GM21360 (cell line): ENCODE data around the gene MPC1.

ENCODE experiments used
- ATAC-seq: cut with Tn5 transposase; IDR thresholded peaks from one replicate; pipeline ENCODE4 v1.9.1; 2021; ENCODE audit warnings: mild to moderate bottlenecking, moderate library complexity; ENCODE audit not compliant: unreplicated experiment

MPC1 gene

DNA sequence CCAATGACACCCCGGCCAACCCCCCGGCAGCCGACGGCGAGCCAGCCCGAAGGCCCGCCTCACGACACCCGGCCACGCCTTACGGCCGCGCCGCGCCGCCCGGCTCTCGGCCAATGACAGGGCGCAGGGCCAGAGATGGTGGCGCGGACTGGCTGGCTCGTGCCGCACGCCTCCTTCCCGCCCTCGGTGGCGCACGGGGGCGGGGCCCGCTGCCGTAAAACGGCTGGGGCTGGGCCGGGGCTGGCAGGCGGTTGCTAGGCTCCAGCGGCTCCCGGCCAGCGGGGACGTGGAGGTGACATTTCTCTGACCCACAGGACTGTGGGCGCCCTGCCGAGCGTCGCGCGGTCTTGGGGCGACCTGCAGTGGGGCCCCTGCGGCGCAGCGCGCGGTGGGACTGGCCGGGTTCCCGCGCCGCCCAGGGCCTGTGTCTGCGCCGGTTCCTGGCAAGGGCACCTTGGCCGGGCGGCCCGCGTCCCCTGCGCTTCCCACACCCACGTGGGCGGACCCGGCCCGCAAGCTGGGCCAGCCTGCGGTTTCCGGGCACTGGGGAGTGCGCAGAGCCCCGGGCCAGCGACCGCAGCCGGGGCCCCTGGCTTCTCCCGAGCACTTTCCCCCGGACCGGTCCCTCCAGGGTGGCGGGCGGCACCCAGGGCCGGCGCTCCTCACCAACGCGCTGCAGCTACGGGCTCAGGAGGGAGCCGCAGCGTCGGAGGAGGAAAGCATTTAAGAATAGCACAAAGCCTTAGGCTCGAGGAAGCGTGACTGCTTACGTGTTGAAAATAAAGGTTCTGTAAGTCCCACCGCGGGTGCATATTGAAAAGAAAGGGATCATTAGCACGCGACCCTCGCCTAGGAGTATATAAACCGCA, at the start of gene MPC1:
TSS of gene MPC1 (minus strand) at position 8 of the 869 bp plus-strand sequence. CDS start 64 bp downstream, outside the sequence.
- peak; percentile 85 for ATAC-seq

DNA sequence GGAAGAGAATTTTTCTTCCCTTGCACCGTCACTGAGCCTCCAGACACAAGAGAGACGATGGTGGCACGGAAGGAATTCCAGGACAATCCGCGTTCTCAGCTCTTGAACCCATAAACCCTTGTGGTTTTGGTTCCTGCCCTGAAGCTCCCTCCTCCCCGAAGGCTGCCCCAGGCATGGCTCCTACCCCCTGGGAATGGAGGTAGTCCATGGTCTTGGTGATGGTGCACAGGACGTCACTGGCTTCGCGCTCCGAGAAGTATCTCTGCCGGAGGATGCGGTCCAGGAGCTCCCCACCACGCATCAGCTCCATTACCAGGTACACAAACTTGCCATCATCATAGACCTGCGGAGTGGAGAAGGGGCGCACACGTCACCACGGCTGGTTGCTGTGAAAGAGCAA, 47.5 kb upstream of the MPC1 start:
- no peak for ATAC-seq

DNA sequence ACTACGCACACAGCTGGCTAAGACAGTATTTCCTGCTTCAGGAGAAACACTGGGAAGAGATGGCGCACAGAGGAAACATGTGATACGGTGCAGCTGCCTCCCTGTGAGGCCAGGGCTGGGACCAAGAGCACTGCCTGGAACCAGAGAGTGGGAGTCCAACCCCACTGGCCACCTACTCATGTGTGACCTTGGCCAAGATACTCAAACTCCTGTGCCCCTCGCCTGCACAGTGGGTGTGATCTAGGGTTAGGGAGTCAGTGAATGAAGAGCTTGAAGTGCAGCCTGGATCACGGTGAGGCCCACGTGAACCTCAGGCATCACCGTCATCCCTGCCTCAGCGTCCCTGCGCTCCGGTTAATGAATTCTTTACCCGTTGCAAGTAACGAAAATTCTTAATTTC, 41.7 kb upstream of the MPC1 start:
- no peak for ATAC-seq

DNA sequence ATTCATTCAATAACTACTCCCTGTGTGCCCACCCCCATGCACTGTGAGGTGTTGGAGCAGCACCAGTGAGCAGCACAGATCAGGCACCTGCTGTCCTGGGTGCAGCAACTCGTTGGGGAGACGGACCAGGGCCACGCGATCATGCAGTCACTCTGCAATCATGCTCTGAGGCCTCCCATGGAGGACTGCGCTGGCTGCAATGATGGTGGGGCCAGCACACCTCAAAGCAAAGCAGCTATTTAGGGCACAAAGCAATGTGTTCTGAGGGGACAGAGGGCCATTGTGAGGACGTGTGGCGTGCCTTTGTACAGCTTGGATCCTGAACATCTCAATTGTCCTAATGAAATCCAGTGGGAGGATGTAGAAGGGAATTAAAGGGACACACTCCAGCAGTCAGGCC, 41.0 kb upstream of the MPC1 start:
- ATAC-seq, result no peak

DNA sequence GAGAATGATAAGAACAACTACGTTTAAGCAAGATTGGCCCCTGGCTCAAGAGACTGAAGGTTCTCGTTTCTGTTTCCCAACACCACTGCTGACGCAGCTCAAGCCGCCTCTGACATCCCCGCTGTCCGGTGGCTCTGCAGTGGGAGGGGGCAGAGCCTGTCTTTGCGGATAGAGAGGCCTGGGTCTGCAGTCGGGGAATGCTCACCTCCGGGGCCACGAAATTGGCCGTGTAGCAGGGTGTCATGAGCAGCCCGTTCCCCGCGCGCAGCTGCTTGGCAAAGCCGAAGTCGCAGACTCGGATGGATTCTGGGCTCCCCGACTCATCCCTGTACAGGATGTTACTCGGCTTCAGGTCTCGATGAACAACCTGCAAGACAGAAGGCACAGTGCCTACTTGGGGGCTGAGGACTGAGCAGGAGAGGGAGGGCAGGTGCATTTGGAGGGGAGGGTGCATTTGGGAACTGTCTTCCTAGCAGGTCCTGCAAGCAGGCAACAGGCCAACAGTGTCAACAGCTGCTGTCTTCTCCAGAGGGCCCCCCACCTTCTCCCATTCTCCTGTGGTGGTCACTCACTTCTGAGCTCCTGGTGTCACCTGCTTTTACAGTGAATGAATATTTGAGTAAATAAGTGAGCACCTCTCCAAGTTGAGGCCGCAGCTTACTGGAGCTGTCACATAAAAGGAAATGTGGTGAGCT, 40.5 kb upstream of the MPC1 start:
- no peak for ATAC-seq

DNA sequence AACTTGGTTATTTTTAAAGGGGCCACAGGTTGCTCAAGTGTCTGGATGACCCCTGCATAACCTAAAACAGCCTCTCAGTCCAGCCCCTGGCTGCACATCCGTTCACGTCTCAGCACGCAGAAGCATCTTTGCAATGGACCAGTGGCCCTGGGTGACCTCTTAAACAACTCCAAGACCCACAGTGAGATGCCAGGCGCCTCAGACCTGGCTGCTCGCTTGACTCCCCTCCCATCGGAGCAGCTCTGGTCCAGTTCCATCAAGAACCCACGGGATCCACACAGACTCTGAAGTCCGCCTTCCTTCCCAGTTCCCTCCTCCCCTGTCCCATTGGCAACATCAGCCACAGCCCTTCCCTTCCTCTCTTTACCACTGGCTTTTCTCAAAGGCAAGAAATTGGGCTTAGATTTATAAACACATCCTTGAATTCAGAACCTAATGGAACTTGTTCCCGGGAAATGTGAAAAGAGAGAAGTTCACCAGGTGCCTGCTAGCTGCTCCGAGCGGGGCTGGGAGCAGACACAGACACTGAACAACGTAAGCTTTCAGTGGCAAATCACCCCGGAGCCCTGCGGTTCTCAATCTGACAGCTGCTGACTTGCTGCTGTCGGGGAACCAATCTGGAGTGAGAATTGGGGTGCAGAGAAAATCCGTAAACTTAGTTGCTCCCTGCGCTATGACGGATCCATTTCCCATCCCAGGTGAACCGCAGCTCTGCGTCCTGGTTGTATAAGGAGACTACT, 39.6 kb upstream of the MPC1 start:
- no peak for ATAC-seq

DNA sequence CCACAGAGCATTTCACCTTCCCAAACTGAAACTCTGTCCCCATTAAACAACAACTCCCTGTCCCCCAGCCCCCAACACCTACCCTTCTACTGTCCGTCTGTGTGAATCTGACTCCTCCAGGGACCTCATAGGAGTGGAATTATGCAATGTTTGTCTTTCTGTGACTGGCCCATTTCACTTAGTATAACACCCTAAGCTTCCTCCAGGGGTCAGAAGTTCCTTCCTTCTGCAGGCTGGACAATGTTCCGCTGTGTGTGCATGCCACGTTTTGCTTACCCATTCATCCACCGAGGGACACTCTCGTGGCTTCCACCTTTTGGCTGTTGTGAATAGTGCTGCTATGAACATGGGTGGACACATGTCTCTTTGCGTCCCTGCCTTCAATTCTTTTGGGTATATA, 37.6 kb upstream of the MPC1 start:
- ATAC-seq, result no peak

DNA sequence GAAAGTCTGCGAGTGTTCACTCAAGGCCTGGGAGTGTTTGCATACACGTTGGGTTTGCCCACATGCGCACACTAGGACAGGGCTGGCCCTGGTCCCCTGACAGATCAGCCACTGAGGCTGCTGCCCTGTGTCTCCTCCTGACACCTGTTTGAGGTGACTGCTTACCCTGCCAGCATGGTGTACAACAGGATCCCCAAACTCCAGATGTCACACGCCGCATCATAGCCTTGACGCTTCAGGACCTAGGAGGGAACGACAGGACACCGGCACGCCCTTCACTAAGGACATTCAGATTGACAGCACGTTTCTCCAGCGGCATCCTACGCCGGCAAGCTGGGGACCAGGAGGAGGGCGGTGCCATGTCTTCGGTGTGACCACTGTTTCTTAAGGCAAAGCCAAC, 37.0 kb upstream of the MPC1 start:
- peak; percentile 8 for ATAC-seq

DNA sequence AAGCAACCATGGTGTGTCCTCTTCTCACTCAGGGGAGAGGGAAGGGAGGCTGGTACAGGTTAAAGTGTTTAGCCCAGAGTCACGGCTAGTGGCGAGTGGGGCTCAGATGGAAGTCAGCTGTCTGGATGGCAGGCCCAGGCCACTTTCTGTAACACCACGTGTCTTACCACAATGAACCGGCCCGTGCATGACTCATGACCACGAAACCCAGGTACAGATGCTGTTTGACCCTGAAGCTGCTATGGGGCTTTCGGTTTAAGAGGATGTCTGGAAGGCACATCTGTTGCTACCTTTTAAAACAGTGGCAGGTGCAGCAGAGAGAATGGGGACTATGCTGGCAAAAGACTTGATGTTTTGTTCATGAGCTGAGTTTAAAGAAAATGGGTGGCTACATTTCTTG, 36.5 kb upstream of the MPC1 start:
- ATAC-seq, result peak; percentile 82

DNA sequence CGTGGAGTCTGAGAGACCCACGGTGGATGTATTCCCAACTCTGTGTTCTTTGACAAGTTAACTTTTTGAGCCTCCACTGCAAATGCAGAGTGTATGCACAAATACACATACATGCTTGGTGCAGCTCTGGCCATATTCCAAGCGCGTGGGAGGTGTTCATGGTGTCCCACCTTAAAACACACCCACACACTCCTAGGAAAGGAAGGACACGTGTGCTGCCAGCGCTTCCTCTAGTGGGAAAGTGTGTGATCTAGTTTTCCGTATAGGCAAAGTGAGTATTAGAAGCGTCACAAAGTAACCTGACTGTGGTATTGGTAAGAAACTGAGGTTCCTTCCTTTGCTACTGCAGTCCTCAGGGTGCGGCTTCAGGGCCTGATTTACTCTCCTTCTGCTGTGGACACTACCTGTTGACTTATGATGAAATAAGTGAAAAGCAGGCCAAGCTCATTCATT, 36.0 kb upstream of the MPC1 start:
- no peak for ATAC-seq

DNA sequence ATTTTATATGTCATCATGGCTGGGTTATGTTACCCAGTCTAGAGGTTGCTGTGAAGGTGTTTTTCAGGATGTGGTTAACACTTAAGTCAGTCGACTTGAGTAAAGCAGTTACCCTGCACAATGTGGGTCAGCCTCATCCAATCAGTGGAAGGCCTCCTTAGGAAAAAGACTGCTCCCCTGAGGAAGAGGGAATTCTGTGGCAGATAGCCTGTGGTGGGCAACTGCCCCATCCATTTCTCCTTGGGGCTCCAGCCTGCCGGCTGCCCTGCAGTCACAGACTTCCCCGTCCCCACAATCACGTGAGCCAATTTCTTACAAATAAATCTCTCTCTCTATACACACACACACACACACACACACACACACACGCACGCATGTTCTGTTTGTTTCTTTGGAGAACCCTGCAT, 34.5 kb upstream of the MPC1 start:
- no peak for ATAC-seq

DNA sequence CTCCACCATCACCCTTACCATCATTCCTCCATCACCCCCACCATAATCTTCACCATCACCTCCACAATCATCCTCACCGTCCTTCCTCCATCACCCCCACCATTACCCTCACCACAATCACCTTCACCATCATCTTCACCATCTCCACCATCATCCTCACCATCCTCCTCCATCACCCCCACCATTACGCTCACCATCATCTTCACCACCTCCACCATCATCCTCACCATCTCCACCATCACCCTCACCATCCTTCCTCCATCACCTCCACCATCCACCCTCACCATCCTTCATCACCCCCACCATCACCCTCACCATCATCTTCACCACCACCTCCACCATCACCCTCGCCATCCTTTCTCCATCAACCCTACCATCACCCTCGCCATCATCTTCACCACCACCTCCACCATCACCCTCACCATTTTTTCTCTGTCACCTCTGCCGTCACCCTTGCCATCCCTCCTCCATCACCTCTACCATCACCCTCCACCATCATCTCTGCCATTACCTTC, 33.1 kb upstream of the MPC1 start:
- no peak for ATAC-seq

DNA sequence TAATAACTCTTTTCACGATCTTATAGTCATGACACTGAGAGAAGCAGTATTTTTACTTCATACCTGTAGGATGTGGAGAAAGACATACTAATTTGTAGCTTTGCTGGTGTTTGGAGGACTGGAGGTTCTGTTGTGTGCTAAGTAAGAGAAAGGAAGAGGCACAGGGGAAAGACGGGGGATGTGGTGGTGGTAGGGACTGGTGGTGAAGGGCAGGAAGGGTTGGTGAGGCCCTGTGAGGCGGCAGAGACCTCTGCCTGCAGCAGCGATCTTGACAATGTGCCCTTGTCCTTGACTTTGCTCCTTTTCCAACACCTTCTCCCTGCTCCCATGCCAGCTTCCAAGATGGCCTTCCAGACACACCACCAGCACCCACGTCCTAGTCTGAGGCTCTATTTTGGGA, 32.6 kb upstream of the MPC1 start:
- ATAC-seq, result no peak

DNA sequence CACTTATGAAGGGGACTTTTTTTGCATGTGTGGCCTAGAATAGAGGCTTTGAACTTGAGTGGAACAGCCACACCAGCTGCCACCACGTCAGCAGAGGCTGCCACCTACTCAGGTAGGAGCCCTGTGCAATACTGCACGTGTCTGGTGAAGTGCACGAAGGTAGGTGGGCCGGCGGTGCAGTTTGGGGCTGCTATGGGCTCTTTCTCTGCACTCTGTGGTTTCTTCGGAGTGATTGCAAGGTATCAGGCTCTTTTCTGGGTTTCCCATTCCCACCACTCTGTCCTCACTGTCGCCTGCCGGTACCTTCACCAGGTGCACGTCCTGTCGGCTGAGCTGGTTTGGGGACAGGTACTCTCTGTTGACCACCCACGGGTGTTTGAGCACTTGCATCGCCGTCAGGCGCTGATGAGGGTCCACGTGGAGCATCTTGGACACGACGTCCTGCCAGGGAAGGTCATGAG, 30.8 kb upstream of the MPC1 start:
- ATAC-seq, result no peak

DNA sequence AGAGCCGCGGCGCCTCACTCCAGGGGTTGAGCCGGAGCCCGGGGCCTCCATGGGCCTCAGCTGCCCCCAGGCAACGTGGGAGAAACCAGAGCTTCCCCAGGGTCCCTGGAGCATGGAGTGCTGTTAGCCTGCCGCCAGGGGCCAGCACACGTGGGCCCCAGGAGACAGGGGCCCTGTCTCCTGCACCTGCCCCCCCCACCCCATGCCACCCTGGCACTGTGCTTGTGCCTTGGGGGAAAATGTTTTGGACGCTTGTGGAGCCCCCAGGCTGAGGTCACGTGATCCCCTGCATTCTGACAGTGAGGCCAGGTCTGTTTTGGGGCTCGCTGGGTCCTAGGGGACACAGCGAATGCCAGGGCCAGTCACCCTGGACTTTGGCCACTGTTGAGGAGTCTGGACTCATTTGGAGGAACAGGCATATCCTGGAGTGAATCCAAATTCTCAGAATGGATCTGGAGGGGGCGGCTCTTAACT, 30.2 kb upstream of the MPC1 start:
- ATAC-seq, result no peak

DNA sequence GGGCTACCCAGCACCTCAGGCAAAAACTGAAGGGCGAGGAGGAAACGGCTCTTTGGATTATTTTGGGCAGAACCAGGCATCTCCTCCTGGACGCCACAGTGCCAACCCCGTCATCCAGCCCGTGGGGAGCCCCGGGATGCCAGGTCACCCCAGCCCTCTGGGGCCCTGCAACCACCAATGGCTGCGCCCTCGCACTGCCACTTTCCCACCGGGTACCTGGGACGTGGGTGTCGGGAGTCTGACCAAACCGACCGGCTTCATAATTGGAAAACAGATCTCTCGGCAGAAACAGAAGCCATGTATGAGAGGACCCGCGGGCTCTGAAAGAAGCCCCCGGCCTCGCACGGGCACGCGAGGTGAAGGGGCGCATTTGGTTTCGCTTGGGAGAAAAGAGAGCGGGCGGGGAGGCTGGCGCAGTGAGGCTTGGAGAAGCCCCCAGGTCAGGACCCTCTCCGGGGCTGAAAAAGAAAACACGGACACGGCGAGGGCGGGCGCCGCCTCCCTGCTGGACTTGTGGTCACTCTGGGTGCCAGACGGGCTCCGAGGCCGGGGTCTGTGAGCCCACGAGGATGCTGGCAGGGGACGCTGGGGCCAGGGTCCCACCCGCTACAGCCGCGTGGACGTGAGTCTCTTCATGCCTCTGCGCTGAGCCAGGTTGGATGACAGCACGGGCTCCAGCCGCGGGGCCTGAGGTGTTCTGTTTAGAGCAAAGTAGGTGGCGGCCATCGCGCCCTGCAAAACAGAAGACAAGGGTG, 29.6 kb upstream of the MPC1 start:
- ATAC-seq, result no peak

DNA sequence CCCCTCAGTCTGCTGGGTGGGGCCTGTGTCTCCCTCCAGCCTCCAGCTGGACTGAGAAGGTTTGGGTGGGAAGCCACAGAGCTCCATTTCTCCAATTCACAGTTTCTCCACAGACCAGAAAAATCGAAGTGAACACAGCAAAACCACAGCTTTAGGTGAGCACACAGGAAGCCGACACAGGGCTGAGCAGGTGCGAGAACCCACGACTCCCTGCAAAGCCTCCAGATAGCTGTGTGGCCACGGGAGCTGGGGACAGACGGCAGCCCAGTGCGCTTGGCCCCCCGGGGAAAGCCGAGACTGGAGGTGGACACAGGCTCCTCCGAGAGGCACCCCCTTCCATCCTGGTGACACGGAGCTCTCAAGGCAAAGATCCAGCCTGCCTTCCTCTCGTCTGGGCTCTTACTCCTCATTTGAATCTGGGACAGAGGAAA, 29.0 kb upstream of the MPC1 start:
- no peak for ATAC-seq

DNA sequence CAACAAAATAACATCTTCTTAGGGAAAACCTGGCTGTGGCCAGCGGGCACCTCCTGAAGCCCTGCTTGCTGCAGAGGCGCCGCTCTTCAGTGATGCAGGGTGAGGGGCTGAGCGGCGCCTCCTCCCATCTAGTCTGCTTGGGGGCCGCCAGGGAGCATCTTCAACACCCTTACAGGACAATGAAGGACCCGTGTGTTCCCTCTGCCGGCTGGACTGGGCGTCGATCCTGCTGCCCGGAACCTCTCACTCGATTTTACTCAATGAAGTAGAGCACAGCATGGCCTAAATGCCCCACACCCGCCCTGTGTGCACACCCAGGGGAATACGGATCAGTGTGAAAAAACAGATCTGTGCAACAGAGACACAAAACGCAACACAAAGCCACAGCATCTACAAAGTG, 28.5 kb upstream of the MPC1 start:
- ATAC-seq, result no peak

DNA sequence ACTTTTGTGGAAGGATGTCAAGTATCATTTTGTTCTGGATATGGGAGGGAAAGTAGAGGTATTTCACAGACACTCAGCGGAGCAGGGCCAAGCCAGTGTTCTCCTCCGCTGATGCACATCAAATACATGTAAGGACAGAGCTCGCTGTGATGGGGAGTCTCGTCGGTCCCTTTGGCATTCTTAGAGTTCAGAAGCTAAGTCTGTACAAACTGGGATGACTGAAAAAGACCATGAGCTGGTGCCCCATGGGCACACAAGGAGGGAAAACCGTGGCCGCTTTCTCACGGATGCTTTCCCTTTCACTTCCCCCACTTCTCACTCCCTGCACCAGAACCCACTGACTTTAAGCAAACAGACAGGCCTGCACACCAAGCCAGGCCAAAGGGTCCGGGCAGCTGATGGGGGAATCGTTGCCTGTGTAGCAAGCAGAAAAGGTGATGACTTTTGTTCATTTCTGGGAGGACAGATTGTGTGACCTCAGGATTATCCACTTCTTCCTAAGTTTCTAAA, 27.7 kb upstream of the MPC1 start:
- no peak for ATAC-seq
